GM23338 (cell line): ENCODE results near the gene ARL2. TPM values are rescaled to one million over a fixed set of nuclear protein-coding genes. Genes with fewer than 3 reads are reported as not detected.

Source experiments
- ATAC-seq: fragments of 200-7000 bp; cut with Tn5 transposase; 3 replicates; pipeline ENCODE4 v1.9.1; 2020
- DNase-seq: peaks from one replicate; pipeline ENCODE4 v3.0.0-alpha.2; 2015; ENCODE audit warnings: low spot score
- H2AFZ ChIP-seq: fragments of 200-600 bp; sonication (generic); 2 replicates; pipeline ENCODE4 v1.8.0; 2016; ENCODE audit warnings: antibody characterized with exemption, mild to moderate bottlenecking, moderate library complexity
- H3F3A ChIP-seq: fragments of 200-600 bp; sonication (generic); replicated peaks from 2 replicates; pipeline ENCODE4 v1.8.0; 2017; ENCODE audit warnings: antibody characterized with exemption, mixed run types, low read depth
- H3K27ac ChIP-seq: fragments of 200-600 bp; sonication (generic); 2 replicates; pipeline ENCODE4 v1.6.1; 2016; ENCODE audit warnings: low read depth
- H3K27me3 ChIP-seq: fragments of 200-600 bp; sonication (generic); 2 replicates; pipeline ENCODE4 v1.8.0; 2016; ENCODE audit warnings: mild to moderate bottlenecking, mixed run types, moderate library complexity; ENCODE audit not compliant: insufficient read depth
- H3K36me3 ChIP-seq: fragments of 200-600 bp; sonication (generic); 2 replicates; pipeline ENCODE4 v1.8.0; 2016; ENCODE audit warnings: mild to moderate bottlenecking; ENCODE audit not compliant: insufficient read depth
- H3K4me1 ChIP-seq: fragments of 200-600 bp; sonication (generic); 2 replicates; pipeline ENCODE4 v1.8.0; 2016; ENCODE audit warnings: mild to moderate bottlenecking, moderate library complexity; ENCODE audit not compliant: insufficient read depth
- H3K4me2 ChIP-seq: fragments of 200-600 bp; sonication (generic); 2 replicates; pipeline ENCODE4 v1.7.1; 2017; ENCODE audit warnings: mixed run types
- H3K4me3 ChIP-seq: fragments of 200-600 bp; sonication (generic); 2 replicates; pipeline ENCODE4 v1.6.1; 2016; ENCODE audit warnings: mixed run types
- H3K79me2 ChIP-seq: fragments of 200-600 bp; sonication (generic); replicated peaks from 2 replicates; pipeline ENCODE4 v1.8.0; 2017; ENCODE audit warnings: mild to moderate bottlenecking; ENCODE audit not compliant: insufficient read depth
- H3K9me2 ChIP-seq: fragments of 200-600 bp; sonication (generic); 2 replicates; pipeline ENCODE4 v1.8.0; 2017; ENCODE audit not compliant: insufficient read depth
- H4K20me1 ChIP-seq: fragments of 200-600 bp; sonication (generic); replicated peaks from 2 replicates; pipeline ENCODE4 v1.8.0; 2017; ENCODE audit warnings: mild to moderate bottlenecking; ENCODE audit not compliant: insufficient read depth
- H3K27ac Mint-ChIP-seq: 2 replicates; pipeline ENCODE4 v1.8.0; 2020; ENCODE audit warnings: inconsistent platforms, mild to moderate bottlenecking, moderate library complexity, mixed read lengths
- H3K27me3 Mint-ChIP-seq: 3 replicates; pipeline ENCODE4 v1.8.0; 2022; ENCODE audit warnings: low read depth, mild to moderate bottlenecking, moderate library complexity, mixed read lengths, inconsistent platforms; ENCODE audit not compliant: insufficient read depth, poor library complexity
- H3K36me3 Mint-ChIP-seq: 3 replicates; pipeline ENCODE4 v1.8.0; 2021; ENCODE audit warnings: low read depth, mild to moderate bottlenecking, inconsistent platforms, moderate library complexity, mixed read lengths
- H3K4me1 Mint-ChIP-seq: 3 replicates; pipeline ENCODE4 v1.8.0; 2020; ENCODE audit warnings: mild to moderate bottlenecking, inconsistent platforms, mixed read lengths
- H3K4me3 Mint-ChIP-seq: 3 replicates; pipeline ENCODE4 v1.8.0; 2021; ENCODE audit warnings: moderate library complexity, mild to moderate bottlenecking, inconsistent platforms, mixed read lengths
- H3K9me3 Mint-ChIP-seq: 3 replicates; pipeline ENCODE4 v1.8.0; 2020; ENCODE audit warnings: moderate library complexity, mild to moderate bottlenecking, inconsistent platforms, mixed read lengths
- CREB1 ChIP-seq: fragments of 250-450 bp; sonication (Bioruptor Pico); IDR thresholded peaks from 2 replicates; pipeline ENCODE4 v1.5.0; 2020; ENCODE audit warnings: low read depth, mild to moderate bottlenecking, moderate library complexity
- EZH2phosphoT487 ChIP-seq: fragments of 200-600 bp; sonication (generic); IDR thresholded peaks from one replicate; pipeline ENCODE4 v1.8.1; 2018; ENCODE audit warnings: antibody characterized with exemption; ENCODE audit not compliant: unreplicated experiment
- JUNB ChIP-seq: IDR thresholded peaks from one replicate; pipeline ENCODE4 v1.6.1; 2016; ENCODE audit warnings: antibody characterized with exemption; ENCODE audit not compliant: unreplicated experiment
- POLR2AphosphoS5 ChIP-seq: IDR thresholded peaks from 2 replicates; pipeline ENCODE4 v1.6.1; 2016; ENCODE audit warnings: antibody characterized with exemption, low read depth
- ZNF114 ChIP-seq: fragments of 250-450 bp; sonication (Bioruptor Pico); IDR thresholded peaks from 2 replicates; pipeline ENCODE4 v1.5.0; 2020; ENCODE audit warnings: mild to moderate bottlenecking, moderate library complexity
- microRNA-seq: library from miRNA; unstranded; fragments of <30 nt; microRNA quantifications from one replicate; pipeline ENCODE4, GENCODE V29; 2017
- polyA plus RNA-seq: library from polyadenylated mRNA; unstranded; fragments of >200 nt; fragmentation: Nextera tagmentation; extraction: Ambion mirVana; gene quantifications from 2 replicates; pipeline ENCODE4 v1.2.1, GENCODE V29; 2016
- small RNA-seq: library from RNA; depleted of rRNA; stranded (forward); fragments of <200 nt; gene quantifications from one replicate; pipeline ENCODE3, GENCODE V24; 2014; ENCODE audit warnings: low replicate concordance
- total RNA-seq: library from RNA; depleted of rRNA; stranded (reverse); fragments of >200 nt; shearing (Covaris generic); gene quantifications from 2 replicates; pipeline ENCODE4 v1.2.3, GENCODE V29; 2014; rRNA removed
- TF ChIP-seq, protein P1 (sequence below), 2 experiments: fragments of 200-600 bp in 1 of 2; sonication (generic) in 1 of 2; conservative IDR thresholded peaks; 2 replicates each; pipeline versions ENCODE4 v1.5.1 to v1.6.1; 2016 to 2017; ENCODE audit warnings: antibody characterized with exemption in 2 of 2, low read depth in 2 of 2, mild to moderate bottlenecking in 2 of 2, moderate library complexity in 1 of 2
- TF ChIP-seq, protein P2 (sequence below): fragments of 250-450 bp; sonication (Bioruptor Pico); IDR thresholded peaks from 2 replicates; pipeline ENCODE4 v1.5.0; 2020; ENCODE audit warnings: mild to moderate bottlenecking, moderate library complexity

ARL2 gene
- total and polyA plus RNA-seq, 2 experiments from 2014 or later = 193 to 236 TPM

DNA sequence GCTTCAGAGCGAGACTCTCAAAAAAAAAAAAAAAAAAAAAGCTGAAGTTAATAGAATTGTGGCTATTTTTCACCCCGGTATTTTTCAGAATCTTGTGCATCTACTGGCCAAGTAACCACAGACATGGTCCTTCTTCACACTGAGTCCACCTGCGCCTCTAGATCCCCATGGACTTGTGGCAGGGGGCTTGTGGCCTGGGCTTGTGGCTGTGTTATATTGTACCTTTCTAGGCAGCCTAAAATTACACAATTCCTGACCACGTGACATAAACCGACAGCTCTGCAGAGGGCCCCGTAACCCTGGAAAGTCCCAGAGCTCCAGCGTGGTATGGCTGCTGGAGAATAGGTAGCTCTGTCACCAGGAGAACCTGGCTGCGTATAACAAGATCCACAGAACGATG is 55.3 kb downstream of the ARL2 start:
- peaks cover 12% of the 10 kb centered on the region for H3K27me3 Mint-ChIP-seq
- Histone ChIP-seq H3K27ac (no peak overlapping the region), H3K79me2 (no peaks in the 10 kb centered on the region), H3K27me3 (no peaks in the 10 kb centered on the region), H2AFZ (no peak overlapping the region), H3K4me3 (no peak overlapping the region), H4K20me1 (no peaks in the 10 kb centered on the region), H3K36me3 (no peaks in the 10 kb centered on the region), H3F3A (no peaks in the 10 kb centered on the region), H3K4me1 (peaks cover 13% of the 10 kb centered on the region), H3K9me2 (no peaks in the 10 kb centered on the region), H3K4me2 (no peak overlapping the region)
- H3K36me3 Mint-ChIP-seq = no peaks in the 10 kb centered on the region
- no peak overlapping the region for H3K4me3 Mint-ChIP-seq
- ATAC-seq (no peak), DNase-seq (no peak)
- no peak overlapping the region for H3K27ac Mint-ChIP-seq
- peaks cover 32% of the 10 kb centered on the region for H3K4me1 Mint-ChIP-seq
- no peak for TF ChIP-seq POLR2AphosphoS5
- no peak for TF ChIP-seq ZNF114
- TF ChIP-seq, protein P1, sequence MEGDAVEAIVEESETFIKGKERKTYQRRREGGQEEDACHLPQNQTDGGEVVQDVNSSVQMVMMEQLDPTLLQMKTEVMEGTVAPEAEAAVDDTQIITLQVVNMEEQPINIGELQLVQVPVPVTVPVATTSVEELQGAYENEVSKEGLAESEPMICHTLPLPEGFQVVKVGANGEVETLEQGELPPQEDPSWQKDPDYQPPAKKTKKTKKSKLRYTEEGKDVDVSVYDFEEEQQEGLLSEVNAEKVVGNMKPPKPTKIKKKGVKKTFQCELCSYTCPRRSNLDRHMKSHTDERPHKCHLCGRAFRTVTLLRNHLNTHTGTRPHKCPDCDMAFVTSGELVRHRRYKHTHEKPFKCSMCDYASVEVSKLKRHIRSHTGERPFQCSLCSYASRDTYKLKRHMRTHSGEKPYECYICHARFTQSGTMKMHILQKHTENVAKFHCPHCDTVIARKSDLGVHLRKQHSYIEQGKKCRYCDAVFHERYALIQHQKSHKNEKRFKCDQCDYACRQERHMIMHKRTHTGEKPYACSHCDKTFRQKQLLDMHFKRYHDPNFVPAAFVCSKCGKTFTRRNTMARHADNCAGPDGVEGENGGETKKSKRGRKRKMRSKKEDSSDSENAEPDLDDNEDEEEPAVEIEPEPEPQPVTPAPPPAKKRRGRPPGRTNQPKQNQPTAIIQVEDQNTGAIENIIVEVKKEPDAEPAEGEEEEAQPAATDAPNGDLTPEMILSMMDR (conservative IDR thresholded peaks at IDR 0.05; ENCODE audit: low read depth in 2 of 2) = no peak
- no peak for TF ChIP-seq JUNB
- TF ChIP-seq CREB1 = no peak
- no peak for TF ChIP-seq EZH2phosphoT487
- TF ChIP-seq, protein P2, sequence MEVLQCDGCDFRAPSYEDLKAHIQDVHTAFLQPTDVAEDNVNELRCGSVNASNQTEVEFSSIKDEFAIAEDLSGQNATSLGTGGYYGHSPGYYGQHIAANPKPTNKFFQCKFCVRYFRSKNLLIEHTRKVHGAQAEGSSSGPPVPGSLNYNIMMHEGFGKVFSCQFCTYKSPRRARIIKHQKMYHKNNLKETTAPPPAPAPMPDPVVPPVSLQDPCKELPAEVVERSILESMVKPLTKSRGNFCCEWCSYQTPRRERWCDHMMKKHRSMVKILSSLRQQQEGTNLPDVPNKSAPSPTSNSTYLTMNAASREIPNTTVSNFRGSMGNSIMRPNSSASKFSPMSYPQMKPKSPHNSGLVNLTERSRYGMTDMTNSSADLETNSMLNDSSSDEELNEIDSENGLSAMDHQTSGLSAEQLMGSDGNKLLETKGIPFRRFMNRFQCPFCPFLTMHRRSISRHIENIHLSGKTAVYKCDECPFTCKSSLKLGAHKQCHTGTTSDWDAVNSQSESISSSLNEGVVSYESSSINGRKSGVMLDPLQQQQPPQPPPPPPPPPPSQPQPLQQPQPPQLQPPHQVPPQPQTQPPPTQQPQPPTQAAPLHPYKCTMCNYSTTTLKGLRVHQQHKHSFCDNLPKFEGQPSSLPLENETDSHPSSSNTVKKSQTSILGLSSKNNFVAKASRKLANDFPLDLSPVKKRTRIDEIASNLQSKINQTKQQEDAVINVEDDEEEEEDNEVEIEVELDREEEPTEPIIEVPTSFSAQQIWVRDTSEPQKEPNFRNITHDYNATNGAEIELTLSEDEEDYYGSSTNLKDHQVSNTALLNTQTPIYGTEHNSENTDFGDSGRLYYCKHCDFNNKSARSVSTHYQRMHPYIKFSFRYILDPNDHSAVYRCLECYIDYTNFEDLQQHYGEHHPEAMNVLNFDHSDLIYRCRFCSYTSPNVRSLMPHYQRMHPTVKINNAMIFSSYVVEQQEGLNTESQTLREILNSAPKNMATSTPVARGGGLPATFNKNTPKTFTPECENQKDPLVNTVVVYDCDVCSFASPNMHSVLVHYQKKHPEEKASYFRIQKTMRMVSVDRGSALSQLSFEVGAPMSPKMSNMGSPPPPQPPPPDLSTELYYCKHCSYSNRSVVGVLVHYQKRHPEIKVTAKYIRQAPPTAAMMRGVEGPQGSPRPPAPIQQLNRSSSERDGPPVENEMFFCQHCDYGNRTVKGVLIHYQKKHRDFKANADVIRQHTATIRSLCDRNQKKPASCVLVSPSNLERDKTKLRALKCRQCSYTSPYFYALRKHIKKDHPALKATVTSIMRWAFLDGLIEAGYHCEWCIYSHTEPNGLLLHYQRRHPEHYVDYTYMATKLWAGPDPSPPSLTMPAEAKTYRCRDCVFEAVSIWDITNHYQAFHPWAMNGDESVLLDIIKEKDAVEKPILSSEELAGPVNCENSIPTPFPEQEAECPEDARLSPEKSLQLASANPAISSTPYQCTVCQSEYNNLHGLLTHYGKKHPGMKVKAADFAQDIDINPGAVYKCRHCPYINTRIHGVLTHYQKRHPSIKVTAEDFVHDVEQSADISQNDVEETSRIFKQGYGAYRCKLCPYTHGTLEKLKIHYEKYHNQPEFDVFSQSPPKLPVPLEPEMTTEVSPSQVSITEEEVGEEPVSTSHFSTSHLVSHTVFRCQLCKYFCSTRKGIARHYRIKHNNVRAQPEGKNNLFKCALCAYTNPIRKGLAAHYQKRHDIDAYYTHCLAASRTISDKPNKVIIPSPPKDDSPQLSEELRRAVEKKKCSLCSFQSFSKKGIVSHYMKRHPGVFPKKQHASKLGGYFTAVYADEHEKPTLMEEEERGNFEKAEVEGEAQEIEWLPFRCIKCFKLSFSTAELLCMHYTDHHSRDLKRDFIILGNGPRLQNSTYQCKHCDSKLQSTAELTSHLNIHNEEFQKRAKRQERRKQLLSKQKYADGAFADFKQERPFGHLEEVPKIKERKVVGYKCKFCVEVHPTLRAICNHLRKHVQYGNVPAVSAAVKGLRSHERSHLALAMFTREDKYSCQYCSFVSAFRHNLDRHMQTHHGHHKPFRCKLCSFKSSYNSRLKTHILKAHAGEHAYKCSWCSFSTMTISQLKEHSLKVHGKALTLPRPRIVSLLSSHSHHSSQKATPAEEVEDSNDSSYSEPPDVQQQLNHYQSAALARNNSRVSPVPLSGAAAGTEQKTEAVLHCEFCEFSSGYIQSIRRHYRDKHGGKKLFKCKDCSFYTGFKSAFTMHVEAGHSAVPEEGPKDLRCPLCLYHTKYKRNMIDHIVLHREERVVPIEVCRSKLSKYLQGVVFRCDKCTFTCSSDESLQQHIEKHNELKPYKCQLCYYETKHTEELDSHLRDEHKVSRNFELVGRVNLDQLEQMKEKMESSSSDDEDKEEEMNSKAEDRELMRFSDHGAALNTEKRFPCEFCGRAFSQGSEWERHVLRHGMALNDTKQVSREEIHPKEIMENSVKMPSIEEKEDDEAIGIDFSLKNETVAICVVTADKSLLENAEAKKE (CRISPR knock-in tag) = no peak
- no peaks in the 10 kb centered on the region for H3K9me3 Mint-ChIP-seq

Small RNA genes lying within 50 kb of the gene (microRNA-seq; reads per million reads assigned to microRNA genes)
- gene MIR6879 = not detected

Small RNA genes lying within 50 kb of the gene (small RNA-seq; reads per million reads assigned to genes)
- gene MIR6879 (not detected), gene SNX15 (not detected)

Other genes with a start within 250 kb of the ARL2 start
- gene SF1, start 235.6 kb upstream of the ARL2 start, total RNA-seq = 235 and 252 TPM in 2 replicates
- gene SF1, start 235.6 kb upstream of the ARL2 start, polyA plus RNA-seq = 76.9 and 82.9 TPM in 2 replicates
- 32.3 and 42.6 TPM in 2 replicates for gene MAP4K2, start 210.9 kb upstream of the ARL2 start, total RNA-seq
- gene MAP4K2, start 210.9 kb upstream of the ARL2 start, polyA plus RNA-seq = 9.9 and 11.2 TPM in 2 replicates
- gene MEN1, start 203.6 kb upstream of the ARL2 start, total RNA-seq = 38.9 and 45.2 TPM in 2 replicates
- 27.2 and 31.6 TPM in 2 replicates for gene MEN1, start 203.6 kb upstream of the ARL2 start, polyA plus RNA-seq
- gene CDC42BPG, start 169.5 kb upstream of the ARL2 start, total RNA-seq = 10.1 and 11.6 TPM in 2 replicates
- gene CDC42BPG, start 169.5 kb upstream of the ARL2 start, polyA plus RNA-seq = 1.8 and 2.3 TPM in 2 replicates
- gene EHD1, start 135.5 kb upstream of the ARL2 start, total RNA-seq = 43.8 and 69.7 TPM in 2 replicates
- gene EHD1, start 135.5 kb upstream of the ARL2 start, polyA plus RNA-seq = 16.7 and 16.9 TPM in 2 replicates
- 26.2 and 31.7 TPM in 2 replicates for gene ATG2A, start 97.0 kb upstream of the ARL2 start, total RNA-seq
- gene ATG2A, start 97.0 kb upstream of the ARL2 start, polyA plus RNA-seq = 8.7 and 9.2 TPM in 2 replicates
- gene PPP2R5B, start 89.5 kb upstream of the ARL2 start, total RNA-seq = 3.3 and 5.8 TPM in 2 replicates
- 2.6 and 2.8 TPM in 2 replicates for gene PPP2R5B, start 89.5 kb upstream of the ARL2 start, polyA plus RNA-seq
- gene GPHA2, start 78.3 kb upstream of the ARL2 start, total RNA-seq = 0.83 TPM in 1 of 2 replicates, not detected in the other
- gene GPHA2, start 78.3 kb upstream of the ARL2 start, polyA plus RNA-seq = 1.8 and 3.6 TPM in 2 replicates
- gene MAJIN, start 42.1 kb upstream of the ARL2 start, total RNA-seq = not detected in 2 replicates
- not detected in 2 replicates for gene MAJIN, start 42.1 kb upstream of the ARL2 start, polyA plus RNA-seq
- 0.58 and 1.6 TPM in 2 replicates for gene BATF2, start 17.2 kb upstream of the ARL2 start, total RNA-seq
- 0.53 and 1.2 TPM in 2 replicates for gene BATF2, start 17.2 kb upstream of the ARL2 start, polyA plus RNA-seq
- 15.6 and 21.4 TPM in 2 replicates for gene SNX15, start 13.3 kb downstream of the ARL2 start, total RNA-seq
- 13.0 and 13.6 TPM in 2 replicates for gene SNX15, start 13.3 kb downstream of the ARL2 start, polyA plus RNA-seq
- gene SAC3D1, start 27.1 kb downstream of the ARL2 start, total RNA-seq = 30.3 and 31.1 TPM in 2 replicates
- 21.6 and 21.8 TPM in 2 replicates for gene SAC3D1, start 27.1 kb downstream of the ARL2 start, polyA plus RNA-seq
- 11.0 and 13.7 TPM in 2 replicates for gene NAALADL1, start 44.4 kb downstream of the ARL2 start, total RNA-seq
- 8.0 and 11.1 TPM in 2 replicates for gene NAALADL1, start 44.4 kb downstream of the ARL2 start, polyA plus RNA-seq
- gene CDCA5, start 69.9 kb downstream of the ARL2 start, total RNA-seq = 63.3 and 70.9 TPM in 2 replicates
- 53.3 and 64.9 TPM in 2 replicates for gene CDCA5, start 69.9 kb downstream of the ARL2 start, polyA plus RNA-seq
- gene ZFPL1, start 70.1 kb downstream of the ARL2 start, total RNA-seq = 16.7 and 26.8 TPM in 2 replicates
- 23.5 and 26.3 TPM in 2 replicates for gene ZFPL1, start 70.1 kb downstream of the ARL2 start, polyA plus RNA-seq
- 435 and 450 TPM in 2 replicates for gene VPS51, start 82.1 kb downstream of the ARL2 start, total RNA-seq
- gene VPS51, start 82.1 kb downstream of the ARL2 start, polyA plus RNA-seq = 42.2 and 45.3 TPM in 2 replicates
- gene TM7SF2, start 97.7 kb downstream of the ARL2 start, total RNA-seq = 70.2 and 82.3 TPM in 2 replicates
- gene TM7SF2, start 97.7 kb downstream of the ARL2 start, polyA plus RNA-seq = 43.5 and 48.7 TPM in 2 replicates
- gene ZNHIT2, start 103.5 kb downstream of the ARL2 start, total RNA-seq = 17.4 and 18.1 TPM in 2 replicates
- 17.7 and 18.3 TPM in 2 replicates for gene ZNHIT2, start 103.5 kb downstream of the ARL2 start, polyA plus RNA-seq
- gene FAU, start 108.0 kb downstream of the ARL2 start, total RNA-seq = 262 and 329 TPM in 2 replicates
- gene FAU, start 108.0 kb downstream of the ARL2 start, polyA plus RNA-seq = 1,177 and 1,316 TPM in 2 replicates
- 61.9 and 64.9 TPM in 2 replicates for gene MRPL49, start 108.2 kb downstream of the ARL2 start, total RNA-seq
- 27.7 and 28.4 TPM in 2 replicates for gene MRPL49, start 108.2 kb downstream of the ARL2 start, polyA plus RNA-seq
- gene SYVN1, start 120.4 kb downstream of the ARL2 start, total RNA-seq = 28.3 and 28.7 TPM in 2 replicates
- 13.8 and 14.0 TPM in 2 replicates for gene SYVN1, start 120.4 kb downstream of the ARL2 start, polyA plus RNA-seq
- gene SPDYC, start 156.1 kb downstream of the ARL2 start, total RNA-seq = not detected in 2 replicates
- gene SPDYC, start 156.1 kb downstream of the ARL2 start, polyA plus RNA-seq = 0.27 and 0.52 TPM in 2 replicates
- 271 and 277 TPM in 2 replicates for gene CAPN1, start 167.8 kb downstream of the ARL2 start, total RNA-seq
- gene CAPN1, start 167.8 kb downstream of the ARL2 start, polyA plus RNA-seq = 63.0 and 67.3 TPM in 2 replicates
- 25.9 and 30.4 TPM in 2 replicates for gene POLA2, start 247.8 kb downstream of the ARL2 start, total RNA-seq
- 17.4 and 22.5 TPM in 2 replicates for gene POLA2, start 247.8 kb downstream of the ARL2 start, polyA plus RNA-seq